HepG2 (cell line): ENCODE results near the gene CLNS1A. TPM values are rescaled to one million over a fixed set of nuclear protein-coding genes. Genes with fewer than 3 reads are reported as not detected.

ENCODE experiments used
- BORCS8-MEF2B ChIP-seq: sonication (generic); formaldehyde crosslinking; IDR thresholded peaks from 2 replicates; pipeline ENCODE4 v1.8.0; 2022; ENCODE audit warnings: mild to moderate bottlenecking, missing genetic modification reagents
- FOXJ3 ChIP-seq: sonication (generic); formaldehyde crosslinking; IDR thresholded peaks from 2 replicates; pipeline ENCODE4 v1.4.0; 2020; ENCODE audit warnings: missing genetic modification reagents, mild to moderate bottlenecking, borderline replicate concordance
- HNRNPH1 ChIP-seq: fragments of 200-400 bp; formaldehyde crosslinking; optimal IDR thresholded peaks from 2 replicates; pipeline ENCODE3; 2017; ENCODE audit warnings: mild to moderate bottlenecking, low read depth, low read length
- KLF13 ChIP-seq: sonication (generic); formaldehyde crosslinking; IDR thresholded peaks from 2 replicates; pipeline ENCODE4 v1.4.0; 2020; ENCODE audit warnings: mild to moderate bottlenecking, missing genetic modification reagents
- RELA ChIP-seq: sonication (generic); formaldehyde crosslinking; IDR thresholded peaks from 2 replicates; pipeline ENCODE4 v1.4.0; 2020; ENCODE audit warnings: missing genetic modification reagents
- SIN3B ChIP-seq: fragments of 150-350 bp; IDR thresholded peaks from 2 replicates; pipeline ENCODE4 v1.6.1; 2014; ENCODE audit warnings: low read length
- TBX2 ChIP-seq: sonication (generic); formaldehyde crosslinking; IDR thresholded peaks from 2 replicates; pipeline ENCODE4 v1.5.0; 2020; ENCODE audit warnings: missing genetic modification reagents, mild to moderate bottlenecking, borderline replicate concordance
- ZNF34 ChIP-seq: sonication (generic); formaldehyde crosslinking; IDR thresholded peaks from 2 replicates; pipeline ENCODE4 v1.4.0; 2020; ENCODE audit warnings: mild to moderate bottlenecking, missing genetic modification reagents, borderline replicate concordance
- ZNF382 ChIP-seq: sonication (generic); formaldehyde crosslinking; IDR thresholded peaks from 2 replicates; pipeline ENCODE4 v1.5.0; 2020; ENCODE audit warnings: missing genetic modification reagents, mild to moderate bottlenecking, borderline replicate concordance
- ZNF737 ChIP-seq: sonication (generic); formaldehyde crosslinking; IDR thresholded peaks from 2 replicates; pipeline ENCODE4 v1.5.0; 2020; ENCODE audit warnings: missing genetic modification reagents, mild to moderate bottlenecking, borderline replicate concordance
- polyA plus RNA-seq, 8 experiments: library from polyadenylated mRNA; depleted of rRNA in 3 of 8; stranded (reverse) in 7 of 8; unstranded in 1 of 8; fragments of >200 nt; fragmentation: Illumina TruSeq in 4 of 8; extraction: Trizol in 4 of 8; gene quantifications; 2 replicates each; pipeline versions ENCODE4 v1.2.1 to v1.2.3, GENCODE V29; 2011 to 2016; ENCODE audit warnings: low read depth in 4 of 8, missing spikeins in 1 of 8, mixed read lengths in 1 of 8; ENCODE audit not compliant: insufficient read depth in 1 of 8
- total RNA-seq, 5 experiments: library from RNA; depleted of rRNA; stranded (reverse); fragments of >200 nt; fragmentation: Illumina TruSeq; extraction: Trizol; gene quantifications; 2 replicates each; pipeline ENCODE4 v1.2.3, GENCODE V29; 2016; ENCODE audit warnings: low read depth in 1 of 5
- TF ChIP-seq, protein P1 (sequence below): IDR thresholded peaks from 2 replicates; pipeline ENCODE4 v1.6.1; 2016; ENCODE audit warnings: low read depth
- TF ChIP-seq, protein P2 (sequence below): sonication (generic); formaldehyde crosslinking; IDR thresholded peaks from 2 replicates; pipeline ENCODE4 v1.4.0; 2020; ENCODE audit warnings: mild to moderate bottlenecking, missing genetic modification reagents, borderline replicate concordance
- TF ChIP-seq, protein P3 (sequence below): sonication (generic); formaldehyde crosslinking; IDR thresholded peaks from 2 replicates; pipeline ENCODE4 v1.8.0; 2022; ENCODE audit warnings: mild to moderate bottlenecking, missing genetic modification reagents, borderline replicate concordance
- TF ChIP-seq, protein P4 (sequence below): sonication (generic); formaldehyde crosslinking; IDR thresholded peaks from 2 replicates; pipeline ENCODE4 v1.4.0; 2020; ENCODE audit warnings: missing genetic modification reagents, borderline replicate concordance
- TF ChIP-seq, protein P5 (sequence below): sonication (generic); formaldehyde crosslinking; IDR thresholded peaks from 2 replicates; pipeline ENCODE4 v1.4.0; 2020; ENCODE audit warnings: missing genetic modification reagents

Gene CLNS1A
- total and polyA plus RNA-seq, 2 of the 13 experiments (the other 11 are each of a cell fraction or from before 2014, with no cell fraction given) = 158 to 219 TPM

DNA sequence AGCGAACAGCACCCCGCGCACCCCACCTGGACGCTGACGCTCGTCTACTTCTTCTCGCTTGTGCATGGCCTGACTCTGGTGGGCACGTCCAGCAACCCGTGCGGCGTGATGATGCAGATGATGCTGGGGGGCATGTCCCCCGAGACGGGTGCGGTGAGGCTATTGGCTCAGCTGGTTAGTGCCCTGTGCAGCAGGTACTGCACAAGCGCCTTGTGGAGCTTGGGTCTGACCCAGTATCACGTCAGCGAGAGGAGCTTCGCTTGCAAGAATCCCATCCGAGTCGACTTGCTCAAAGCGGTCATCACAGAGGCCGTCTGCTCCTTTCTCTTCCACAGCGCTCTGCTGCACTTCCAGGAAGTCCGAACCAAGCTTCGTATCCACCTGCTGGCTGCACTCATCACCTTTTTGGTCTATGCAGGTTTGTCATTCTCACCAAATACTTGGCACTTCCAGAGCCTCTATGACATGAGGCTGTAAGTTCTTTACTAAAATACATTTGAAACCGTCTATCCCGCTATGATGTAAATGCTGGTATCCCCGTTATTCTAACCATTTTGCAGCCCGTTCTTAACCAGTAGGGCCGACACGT is 47.3 kb downstream of the CLNS1A start (continued):
- TF ChIP-seq, protein P1, sequence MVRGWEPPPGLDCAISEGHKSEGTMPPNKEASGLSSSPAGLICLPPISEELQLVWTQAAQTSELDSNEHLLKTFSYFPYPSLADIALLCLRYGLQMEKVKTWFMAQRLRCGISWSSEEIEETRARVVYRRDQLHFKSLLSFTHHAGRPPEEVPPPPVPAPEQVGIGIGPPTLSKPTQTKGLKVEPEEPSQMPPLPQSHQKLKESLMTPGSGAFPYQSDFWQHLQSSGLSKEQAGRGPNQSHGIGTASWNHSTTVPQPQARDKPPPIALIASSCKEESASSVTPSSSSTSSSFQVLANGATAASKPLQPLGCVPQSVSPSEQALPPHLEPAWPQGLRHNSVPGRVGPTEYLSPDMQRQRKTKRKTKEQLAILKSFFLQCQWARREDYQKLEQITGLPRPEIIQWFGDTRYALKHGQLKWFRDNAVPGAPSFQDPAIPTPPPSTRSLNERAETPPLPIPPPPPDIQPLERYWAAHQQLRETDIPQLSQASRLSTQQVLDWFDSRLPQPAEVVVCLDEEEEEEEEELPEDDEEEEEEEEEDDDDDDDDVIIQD (CRISPR knock-in tag) = no peak
- TF ChIP-seq SIN3B = no peak
- no peak for TF ChIP-seq RELA (CRISPR knock-in tag)
- 0 out of 2 replicates have a peak, but pooled peaks have one; percentile 1 for TF ChIP-seq FOXJ3
- TF ChIP-seq, protein P2, sequence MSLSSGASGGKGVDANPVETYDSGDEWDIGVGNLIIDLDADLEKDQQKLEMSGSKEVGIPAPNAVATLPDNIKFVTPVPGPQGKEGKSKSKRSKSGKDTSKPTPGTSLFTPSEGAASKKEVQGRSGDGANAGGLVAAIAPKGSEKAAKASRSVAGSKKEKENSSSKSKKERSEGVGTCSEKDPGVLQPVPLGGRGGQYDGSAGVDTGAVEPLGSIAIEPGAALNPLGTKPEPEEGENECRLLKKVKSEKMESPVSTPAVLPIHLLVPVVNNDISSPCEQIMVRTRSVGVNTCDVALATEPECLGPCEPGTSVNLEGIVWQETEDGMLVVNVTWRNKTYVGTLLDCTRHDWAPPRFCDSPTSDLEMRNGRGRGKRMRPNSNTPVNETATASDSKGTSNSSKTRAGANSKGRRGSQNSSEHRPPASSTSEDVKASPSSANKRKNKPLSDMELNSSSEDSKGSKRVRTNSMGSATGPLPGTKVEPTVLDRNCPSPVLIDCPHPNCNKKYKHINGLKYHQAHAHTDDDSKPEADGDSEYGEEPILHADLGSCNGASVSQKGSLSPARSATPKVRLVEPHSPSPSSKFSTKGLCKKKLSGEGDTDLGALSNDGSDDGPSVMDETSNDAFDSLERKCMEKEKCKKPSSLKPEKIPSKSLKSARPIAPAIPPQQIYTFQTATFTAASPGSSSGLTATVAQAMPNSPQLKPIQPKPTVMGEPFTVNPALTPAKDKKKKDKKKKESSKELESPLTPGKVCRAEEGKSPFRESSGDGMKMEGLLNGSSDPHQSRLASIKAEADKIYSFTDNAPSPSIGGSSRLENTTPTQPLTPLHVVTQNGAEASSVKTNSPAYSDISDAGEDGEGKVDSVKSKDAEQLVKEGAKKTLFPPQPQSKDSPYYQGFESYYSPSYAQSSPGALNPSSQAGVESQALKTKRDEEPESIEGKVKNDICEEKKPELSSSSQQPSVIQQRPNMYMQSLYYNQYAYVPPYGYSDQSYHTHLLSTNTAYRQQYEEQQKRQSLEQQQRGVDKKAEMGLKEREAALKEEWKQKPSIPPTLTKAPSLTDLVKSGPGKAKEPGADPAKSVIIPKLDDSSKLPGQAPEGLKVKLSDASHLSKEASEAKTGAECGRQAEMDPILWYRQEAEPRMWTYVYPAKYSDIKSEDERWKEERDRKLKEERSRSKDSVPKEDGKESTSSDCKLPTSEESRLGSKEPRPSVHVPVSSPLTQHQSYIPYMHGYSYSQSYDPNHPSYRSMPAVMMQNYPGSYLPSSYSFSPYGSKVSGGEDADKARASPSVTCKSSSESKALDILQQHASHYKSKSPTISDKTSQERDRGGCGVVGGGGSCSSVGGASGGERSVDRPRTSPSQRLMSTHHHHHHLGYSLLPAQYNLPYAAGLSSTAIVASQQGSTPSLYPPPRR (CRISPR knock-in tag) = no peak
- peak; percentile 68; the same call in 1 of the 2 replicates for TF ChIP-seq TBX2
- peak; percentile 22; the same call in 1 of the 2 replicates for TF ChIP-seq KLF13 (CRISPR knock-in tag)
- TF ChIP-seq, protein P3, sequence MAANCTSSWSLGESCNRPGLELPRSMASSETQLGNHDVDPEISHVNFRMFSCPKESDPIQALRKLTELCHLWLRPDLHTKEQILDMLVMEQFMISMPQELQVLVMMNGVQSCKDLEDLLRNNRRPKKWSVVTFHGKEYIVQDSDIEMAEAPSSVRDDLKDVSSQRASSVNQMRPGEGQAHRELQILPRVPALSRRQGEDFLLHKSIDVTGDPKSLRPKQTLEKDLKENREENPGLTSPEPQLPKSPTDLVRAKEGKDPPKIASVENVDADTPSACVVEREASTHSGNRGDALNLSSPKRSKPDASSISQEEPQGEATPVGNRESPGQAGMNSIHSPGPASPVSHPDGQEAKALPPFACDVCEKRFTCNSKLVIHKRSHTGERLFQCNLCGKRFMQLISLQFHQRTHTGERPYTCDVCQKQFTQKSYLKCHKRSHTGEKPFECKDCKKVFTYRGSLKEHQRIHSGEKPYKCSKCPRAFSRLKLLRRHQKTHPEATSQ (CRISPR knock-in tag) = no peak
- TF ChIP-seq ZNF34 = no peak
- TF ChIP-seq, protein P4, sequence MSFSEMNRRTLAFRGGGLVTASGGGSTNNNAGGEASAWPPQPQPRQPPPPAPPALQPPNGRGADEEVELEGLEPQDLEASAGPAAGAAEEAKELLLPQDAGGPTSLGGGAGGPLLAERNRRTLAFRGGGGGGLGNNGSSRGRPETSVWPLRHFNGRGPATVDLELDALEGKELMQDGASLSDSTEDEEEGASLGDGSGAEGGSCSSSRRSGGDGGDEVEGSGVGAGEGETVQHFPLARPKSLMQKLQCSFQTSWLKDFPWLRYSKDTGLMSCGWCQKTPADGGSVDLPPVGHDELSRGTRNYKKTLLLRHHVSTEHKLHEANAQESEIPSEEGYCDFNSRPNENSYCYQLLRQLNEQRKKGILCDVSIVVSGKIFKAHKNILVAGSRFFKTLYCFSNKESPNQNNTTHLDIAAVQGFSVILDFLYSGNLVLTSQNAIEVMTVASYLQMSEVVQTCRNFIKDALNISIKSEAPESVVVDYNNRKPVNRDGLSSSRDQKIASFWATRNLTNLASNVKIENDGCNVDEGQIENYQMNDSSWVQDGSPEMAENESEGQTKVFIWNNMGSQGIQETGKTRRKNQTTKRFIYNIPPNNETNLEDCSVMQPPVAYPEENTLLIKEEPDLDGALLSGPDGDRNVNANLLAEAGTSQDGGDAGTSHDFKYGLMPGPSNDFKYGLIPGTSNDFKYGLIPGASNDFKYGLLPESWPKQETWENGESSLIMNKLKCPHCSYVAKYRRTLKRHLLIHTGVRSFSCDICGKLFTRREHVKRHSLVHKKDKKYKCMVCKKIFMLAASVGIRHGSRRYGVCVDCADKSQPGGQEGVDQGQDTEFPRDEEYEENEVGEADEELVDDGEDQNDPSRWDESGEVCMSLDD (CRISPR knock-in tag) = peak; percentile 54; the same call in 1 of the 2 replicates
- TF ChIP-seq HNRNPH1 = no peak
- TF ChIP-seq, protein P5, sequence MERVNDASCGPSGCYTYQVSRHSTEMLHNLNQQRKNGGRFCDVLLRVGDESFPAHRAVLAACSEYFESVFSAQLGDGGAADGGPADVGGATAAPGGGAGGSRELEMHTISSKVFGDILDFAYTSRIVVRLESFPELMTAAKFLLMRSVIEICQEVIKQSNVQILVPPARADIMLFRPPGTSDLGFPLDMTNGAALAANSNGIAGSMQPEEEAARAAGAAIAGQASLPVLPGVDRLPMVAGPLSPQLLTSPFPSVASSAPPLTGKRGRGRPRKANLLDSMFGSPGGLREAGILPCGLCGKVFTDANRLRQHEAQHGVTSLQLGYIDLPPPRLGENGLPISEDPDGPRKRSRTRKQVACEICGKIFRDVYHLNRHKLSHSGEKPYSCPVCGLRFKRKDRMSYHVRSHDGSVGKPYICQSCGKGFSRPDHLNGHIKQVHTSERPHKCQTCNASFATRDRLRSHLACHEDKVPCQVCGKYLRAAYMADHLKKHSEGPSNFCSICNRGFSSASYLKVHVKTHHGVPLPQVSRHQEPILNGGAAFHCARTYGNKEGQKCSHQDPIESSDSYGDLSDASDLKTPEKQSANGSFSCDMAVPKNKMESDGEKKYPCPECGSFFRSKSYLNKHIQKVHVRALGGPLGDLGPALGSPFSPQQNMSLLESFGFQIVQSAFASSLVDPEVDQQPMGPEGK (CRISPR knock-in tag) = peak; percentile 58
- no peak for TF ChIP-seq ZNF382 (CRISPR knock-in tag)
- TF ChIP-seq ZNF737 = peak; percentile 73; the same call in 1 of the 2 replicates
- 0 out of 2 replicates have a peak, but pooled peaks have one; percentile 5 for TF ChIP-seq BORCS8-MEF2B (CRISPR knock-in tag)
